Smooth muscle cell (in vitro differentiated cells): ENCODE results near the gene MPZL1. TPM values are rescaled to one million over a fixed set of nuclear protein-coding genes. Genes with fewer than 3 reads are reported as not detected.
"Not testable (repeated sequence)": the region's sequence is repeated elsewhere in the genome, so short reads cannot be mapped to it uniquely, and the experiment has no call there.

Experiments
- DNase-seq: peaks from one replicate; lab custom pipeline; 2025; ENCODE audit not compliant: unreplicated experiment; lab: John Stamatoyannopoulos, UW
- H2AFZ ChIP-seq: fragments of 200-600 bp; sonication (generic); 2 replicates; pipeline ENCODE4 v1.6.0; 2016; ENCODE audit warnings: antibody characterized with exemption, low read depth, mild to moderate bottlenecking
- H3F3A ChIP-seq: fragments of 200-600 bp; sonication (generic); 2 replicates; pipeline ENCODE4 v1.6.0; 2017; ENCODE audit warnings: antibody characterized with exemption, low read depth
- H3K27ac ChIP-seq: fragments of 200-600 bp; sonication (generic); 2 replicates; pipeline ENCODE4 v1.5.1; 2016; ENCODE audit warnings: low read depth, mild to moderate bottlenecking
- H3K27me3 ChIP-seq: fragments of 200-600 bp; sonication (generic); 2 replicates; pipeline ENCODE4 v1.6.1; 2016; ENCODE audit warnings: low read depth, mild to moderate bottlenecking
- H3K36me3 ChIP-seq: fragments of 200-600 bp; sonication (generic); 2 replicates; pipeline ENCODE4 v1.5.1; 2016; ENCODE audit warnings: low read depth
- H3K4me1 ChIP-seq: fragments of 200-600 bp; sonication (generic); 2 replicates; pipeline ENCODE4 v1.5.1; 2016; ENCODE audit warnings: low read depth
- H3K4me2 ChIP-seq: fragments of 200-600 bp; sonication (generic); 2 replicates; pipeline ENCODE4 v1.6.0; 2016; ENCODE audit warnings: mild to moderate bottlenecking
- H3K4me3 ChIP-seq: fragments of 200-600 bp; sonication (generic); 2 replicates; pipeline ENCODE4 v1.5.1; 2016; ENCODE audit warnings: mild to moderate bottlenecking
- H3K79me2 ChIP-seq: fragments of 200-600 bp; sonication (generic); 2 replicates; pipeline ENCODE4 v1.6.0; 2016; ENCODE audit warnings: low read depth, mild to moderate bottlenecking
- H3K9ac ChIP-seq: fragments of 200-600 bp; sonication (generic); 2 replicates; pipeline ENCODE4 v1.6.0; 2016; ENCODE audit warnings: low read depth
- H3K9me3 ChIP-seq: fragments of 200-600 bp; sonication (generic); replicated peaks from 2 replicates; pipeline ENCODE4 v1.5.1; 2016; ENCODE audit warnings: low read depth
- H4K20me1 ChIP-seq: fragments of 200-600 bp; sonication (generic); 2 replicates; pipeline ENCODE4 v1.6.0; 2016; ENCODE audit warnings: low read depth
- CTCF ChIP-seq: fragments of 200-600 bp; sonication (generic); IDR thresholded peaks from 2 replicates; pipeline ENCODE4 v1.5.1; 2017; ENCODE audit warnings: borderline replicate concordance, mild to moderate bottlenecking, antibody characterized with exemption; ENCODE audit not compliant: insufficient read depth, poor library complexity, severe bottlenecking
- WGBS: methylation state at CpG from one replicate; pipeline ENCODE4 v1.1.7; 2016; ENCODE audit warnings: low lambda C conversion rate; 5-methylcytosine and 5-hydroxymethylcytosine counted together
- polyA plus RNA-seq: library from polyadenylated mRNA; unstranded; fragments of >200 nt; fragmentation: Nextera tagmentation; extraction: Ambion mirVana; gene quantifications from 2 replicates; pipeline ENCODE4 v1.2.1, GENCODE V29; 2016
- total RNA-seq: library from RNA; depleted of rRNA; stranded (reverse); fragments of >200 nt; gene quantifications from 2 replicates; pipeline ENCODE4 v1.2.3, GENCODE V29; 2014

MPZL1 gene
- total and polyA plus RNA-seq, 2 experiments from 2014 or later: 250 to 276 TPM

GRCh38 chr1:167738158-167738557, 16.4 kb downstream of the MPZL1 start:
- DNase-seq: no peak

GRCh38 chr1:167739752-167740151, 18.0 kb downstream of the MPZL1 start:
- peaks cover 100% of the 10 kb centered on the region for H3K79me2 ChIP-seq
- H3F3A ChIP-seq: peaks cover 6% of the 10 kb centered on the region
- H3K9me3 ChIP-seq: no peaks in the 10 kb centered on the region
- no peak overlapping the region for H3K4me2 ChIP-seq
- WGBS: 41% methylated on average over 3 of the region's 3 CpGs
- H3K27me3 ChIP-seq: no peaks in the 10 kb centered on the region
- peak overlapping the region; percentile 4 for H3K27ac ChIP-seq
- H3K4me3 ChIP-seq: no peak overlapping the region
- H3K36me3 ChIP-seq: peaks cover 6% of the 10 kb centered on the region
- no peak for DNase-seq
- H3K9ac ChIP-seq: no peak overlapping the region
- H3K4me1 ChIP-seq: peaks cover 14% of the 10 kb centered on the region
- no peak for TF ChIP-seq CTCF
- peaks cover 100% of the 10 kb centered on the region for H4K20me1 ChIP-seq
- no peak overlapping the region for H2AFZ ChIP-seq

More at GRCh38 chr1:167738158-167738557, 16.4 kb downstream of the MPZL1 start:
- Histone ChIP-seq H3K9ac (no peak overlapping the region), H3K4me2 (no peak overlapping the region), H3K27ac (no peak overlapping the region), H3K27me3 (no peaks in the 10 kb centered on the region), H3K79me2 (peaks cover 100% of the 10 kb centered on the region), H4K20me1 (peaks cover 100% of the 10 kb centered on the region), H3K9me3 (no peaks in the 10 kb centered on the region), H3F3A (peaks cover 6% of the 10 kb centered on the region), H3K36me3 (peaks cover 6% of the 10 kb centered on the region), H3K4me1 (peaks cover 14% of the 10 kb centered on the region), H3K4me3 (no peak overlapping the region), H2AFZ (no peak overlapping the region)
- TF ChIP-seq CTCF: no peak
- WGBS: 87% methylated on average over 8 of the region's 8 CpGs

- not testable (repeated sequence) for H3K9me3 ChIP-seq, H3K4me2 ChIP-seq, H3K9ac ChIP-seq, H3F3A ChIP-seq, H3K27me3 ChIP-seq, DNase-seq, H3K36me3 ChIP-seq, H3K4me3 ChIP-seq, H2AFZ ChIP-seq
- Histone ChIP-seq H3K4me1 (peaks cover 14% of the 10 kb centered on the region), H3K27ac (peak overlapping the region; percentile 6), H3K79me2 (peaks cover 100% of the 10 kb centered on the region), H4K20me1 (peaks cover 100% of the 10 kb centered on the region)
- WGBS: 49% methylated on average over 7 of the region's 7 CpGs
Observed at GRCh38 chr1:167741103-167741502, 19.3 kb downstream of the MPZL1 start.

- not testable (repeated sequence) for H3K4me3 ChIP-seq, H3K9ac ChIP-seq, H3F3A ChIP-seq, H3K36me3 ChIP-seq, H2AFZ ChIP-seq, DNase-seq, H3K27me3 ChIP-seq, H3K9me3 ChIP-seq
- peak overlapping the region; percentile 25 for H3K4me2 ChIP-seq
- peaks cover 100% of the 10 kb centered on the region for H4K20me1 ChIP-seq
- H3K79me2 ChIP-seq: peaks cover 100% of the 10 kb centered on the region
- 37% methylated on average over 1 of the region's 1 CpG for WGBS
- peaks cover 14% of the 10 kb centered on the region for H3K4me1 ChIP-seq
- peak overlapping the region; percentile 64 for H3K27ac ChIP-seq
Observed at GRCh38 chr1:167742392-167743057, 20.7 kb downstream of the MPZL1 start.
